Measurements from ENCODE around the gene THAP2.

DNA sequence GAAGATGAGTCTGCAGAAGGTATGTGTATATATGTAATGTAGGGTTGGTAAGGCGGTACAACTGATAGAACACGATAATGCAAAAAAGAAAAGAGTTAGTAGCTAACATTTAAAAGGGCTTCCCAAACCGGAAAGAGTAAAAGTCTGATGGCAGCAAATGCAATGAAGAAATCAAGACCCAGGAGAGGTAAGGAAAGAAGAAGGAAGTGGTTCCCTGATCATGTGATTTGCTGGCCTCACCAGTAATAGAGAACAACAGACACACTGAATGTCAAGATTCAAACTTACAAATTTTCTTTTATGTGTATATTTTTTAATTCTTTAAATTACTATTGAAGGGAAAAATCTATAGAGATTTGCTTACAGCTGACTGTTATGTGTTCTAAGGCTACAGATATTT lies 18.8 kb upstream of the THAP2 start:
- TF ChIP-seq, protein P1, sequence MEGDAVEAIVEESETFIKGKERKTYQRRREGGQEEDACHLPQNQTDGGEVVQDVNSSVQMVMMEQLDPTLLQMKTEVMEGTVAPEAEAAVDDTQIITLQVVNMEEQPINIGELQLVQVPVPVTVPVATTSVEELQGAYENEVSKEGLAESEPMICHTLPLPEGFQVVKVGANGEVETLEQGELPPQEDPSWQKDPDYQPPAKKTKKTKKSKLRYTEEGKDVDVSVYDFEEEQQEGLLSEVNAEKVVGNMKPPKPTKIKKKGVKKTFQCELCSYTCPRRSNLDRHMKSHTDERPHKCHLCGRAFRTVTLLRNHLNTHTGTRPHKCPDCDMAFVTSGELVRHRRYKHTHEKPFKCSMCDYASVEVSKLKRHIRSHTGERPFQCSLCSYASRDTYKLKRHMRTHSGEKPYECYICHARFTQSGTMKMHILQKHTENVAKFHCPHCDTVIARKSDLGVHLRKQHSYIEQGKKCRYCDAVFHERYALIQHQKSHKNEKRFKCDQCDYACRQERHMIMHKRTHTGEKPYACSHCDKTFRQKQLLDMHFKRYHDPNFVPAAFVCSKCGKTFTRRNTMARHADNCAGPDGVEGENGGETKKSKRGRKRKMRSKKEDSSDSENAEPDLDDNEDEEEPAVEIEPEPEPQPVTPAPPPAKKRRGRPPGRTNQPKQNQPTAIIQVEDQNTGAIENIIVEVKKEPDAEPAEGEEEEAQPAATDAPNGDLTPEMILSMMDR (conservative IDR thresholded peaks at IDR 0.05 in 1 of 2, IDR thresholded peaks at IDR 0.05 in 1 of 2; ENCODE audit: extremely low read depth in 1 of 2, insufficient read depth in 1 of 2, low read depth in 1 of 2, low read length in 2 of 2): no peak
- TF ChIP-seq EZH2 (IDR thresholded peaks at IDR 0.05; ENCODE audit: borderline replicate concordance, low read length): no peak
